Progenitor cell of endocrine pancreas (in vitro differentiated cells): ENCODE results near the gene CCDC179. TPM values are rescaled to one million over a fixed set of nuclear protein-coding genes. Genes with fewer than 3 reads are reported as not detected.

Source experiments
- DNase-seq: peaks from one replicate; pipeline ENCODE4 v3.0.0; 2021; ENCODE audit warnings: low spot score; ENCODE audit not compliant: unreplicated experiment
- H3K27ac Mint-ChIP-seq: 2 replicates; pipeline ENCODE4 v1.8.0; 2021; ENCODE audit warnings: mild to moderate bottlenecking, moderate library complexity, mixed read lengths
- H3K27me3 Mint-ChIP-seq: 2 replicates; pipeline ENCODE4 v1.8.0; 2021; ENCODE audit warnings: mixed read lengths
- H3K36me3 Mint-ChIP-seq: 2 replicates; pipeline ENCODE4 v1.8.0; 2022; ENCODE audit warnings: mixed read lengths; ENCODE audit not compliant: insufficient read depth
- H3K4me1 Mint-ChIP-seq: 2 replicates; pipeline ENCODE4 v1.8.0; 2021; ENCODE audit warnings: low read depth, mixed read lengths
- H3K4me3 Mint-ChIP-seq: 2 replicates; pipeline ENCODE4 v1.8.0; 2021; ENCODE audit warnings: low read depth, mild to moderate bottlenecking, moderate library complexity, mixed read lengths
- H3K9me3 Mint-ChIP-seq: 2 replicates; pipeline ENCODE4 v1.8.0; 2021; ENCODE audit warnings: low read depth, mixed read lengths
- CTCF ChIP-seq: fragments of 200-600 bp; sonication (generic); IDR thresholded peaks from one replicate; pipeline ENCODE4 v1.5.0; 2021; ENCODE audit warnings: antibody characterized with exemption, mild to moderate bottlenecking; ENCODE audit not compliant: unreplicated experiment
- total RNA-seq: library from RNA; stranded (reverse); gene quantifications from 2 replicates; pipeline ENCODE4 v1.2.1, GENCODE V29; 2021

CCDC179 gene
- total RNA-seq, 1 donor from 2014 or later, result not detected

- H3K27ac Mint-ChIP-seq, result no peak overlapping the region
- H3K9me3 Mint-ChIP-seq, result peaks cover 6% of the 10 kb centered on the region
- TF ChIP-seq CTCF, result no peak
- H3K36me3 Mint-ChIP-seq, result no peaks in the 10 kb centered on the region
- no peak overlapping the region for H3K4me3 Mint-ChIP-seq
- no peaks in the 10 kb centered on the region for H3K27me3 Mint-ChIP-seq
- no peak for DNase-seq
- peaks cover 3% of the 10 kb centered on the region for H3K4me1 Mint-ChIP-seq
These were observed 30.0 kb upstream of the CCDC179 start for GRCh38 chr11:22890227-22890626.

- no peak for DNase-seq
- Mint-ChIP-seq H3K4me3 (no peak overlapping the region), H3K4me1 (peaks cover 3% of the 10 kb centered on the region), H3K27ac (no peak overlapping the region), H3K27me3 (no peaks in the 10 kb centered on the region), H3K9me3 (no peaks in the 10 kb centered on the region), H3K36me3 (no peaks in the 10 kb centered on the region)
- no peak for TF ChIP-seq CTCF
These were observed 23.9 kb upstream of the CCDC179 start for GRCh38 chr11:22884217-22884616.

GRCh38 chr11:22879630-22880029 lies 19.4 kb upstream of the CCDC179 start:
- DNase-seq, result no peak
- Mint-ChIP-seq H3K4me3 (no peak overlapping the region), H3K4me1 (peaks cover 10% of the 10 kb centered on the region), H3K36me3 (no peaks in the 10 kb centered on the region), H3K27ac (no peak overlapping the region), H3K9me3 (no peaks in the 10 kb centered on the region), H3K27me3 (no peaks in the 10 kb centered on the region)
- TF ChIP-seq CTCF, result no peak

GRCh38 chr11:22878604-22879003 lies 18.3 kb upstream of the CCDC179 start:
- H3K4me3 Mint-ChIP-seq, result no peak overlapping the region
- H3K9me3 Mint-ChIP-seq, result no peaks in the 10 kb centered on the region
- no peak overlapping the region for H3K27ac Mint-ChIP-seq

GRCh38 chr11:22878039-22878438 lies 17.8 kb upstream of the CCDC179 start:
- no peaks in the 10 kb centered on the region for H3K36me3 Mint-ChIP-seq
- H3K27me3 Mint-ChIP-seq, result no peaks in the 10 kb centered on the region
- H3K27ac Mint-ChIP-seq, result no peak overlapping the region
- DNase-seq, result no peak
- peaks cover 7% of the 10 kb centered on the region for H3K4me1 Mint-ChIP-seq
- no peaks in the 10 kb centered on the region for H3K9me3 Mint-ChIP-seq
- no peak overlapping the region for H3K4me3 Mint-ChIP-seq
- no peak for TF ChIP-seq CTCF

More at GRCh38 chr11:22878604-22879003, 18.3 kb upstream of the CCDC179 start:
- Mint-ChIP-seq H3K4me1 (peaks cover 7% of the 10 kb centered on the region), H3K36me3 (no peaks in the 10 kb centered on the region), H3K27me3 (no peaks in the 10 kb centered on the region)
- TF ChIP-seq CTCF, result no peak
- DNase-seq, result no peak
